ENCODE results near the gene ZNF592.

The ZNF592 gene

GRCh38 chr15:84812842-84813241 is 64.5 kb downstream of the ZNF592 start:
- FAIRE-seq = no peak

GRCh38 chr15:84813435-84813834 is 65.0 kb downstream of the ZNF592 start:
- no peak for FAIRE-seq

GRCh38 chr15:84813931-84814330 is 65.5 kb downstream of the ZNF592 start:
- FAIRE-seq = no peak

GRCh38 chr15:84814916-84815315 is 66.5 kb downstream of the ZNF592 start:
- FAIRE-seq = no peak

- no peak for FAIRE-seq
Measured at GRCh38 chr15:84816694-84817465, 68.5 kb downstream of the ZNF592 start, which contains the start of gene ALPK3. Gene ALPK3 (plus strand): TSS chr15:84817356. CDS start chr15:84817453, 97 bp downstream.

GRCh38 chr15:84817466-84818081 is 69.2 kb downstream of the ZNF592 start:
- FAIRE-seq = no peak

- no peak for FAIRE-seq
Measured at GRCh38 chr15:84818261-84819131, 70.1 kb downstream of the ZNF592 start.

GRCh38 chr15:84819291-84819768 is 70.9 kb downstream of the ZNF592 start:
- no peak for FAIRE-seq

- no peak for FAIRE-seq
Measured at GRCh38 chr15:84819791-84820190, 71.4 kb downstream of the ZNF592 start.

- no peak for FAIRE-seq
Measured at GRCh38 chr15:84821501-84822021, 73.2 kb downstream of the ZNF592 start.

GRCh38 chr15:84822653-84823281 is 74.4 kb downstream of the ZNF592 start:
- FAIRE-seq = no peak

GRCh38 chr15:84823282-84823878 is 75.0 kb downstream of the ZNF592 start:
- FAIRE-seq = no peak

- no peak for FAIRE-seq
Measured at GRCh38 chr15:84824260-84825007, 76.0 kb downstream of the ZNF592 start.

- no peak for FAIRE-seq
Measured at GRCh38 chr15:84826369-84826823, 78.0 kb downstream of the ZNF592 start.

- FAIRE-seq = no peak
Measured at GRCh38 chr15:84827246-84827645, 78.9 kb downstream of the ZNF592 start.

- FAIRE-seq = no peak
Measured at GRCh38 chr15:84828086-84828908, 79.9 kb downstream of the ZNF592 start.

GRCh38 chr15:84829428-84829827 is 81.0 kb downstream of the ZNF592 start:
- no peak for FAIRE-seq

- FAIRE-seq = no peak
Measured at GRCh38 chr15:84830036-84830435, 81.6 kb downstream of the ZNF592 start.

- FAIRE-seq = no peak
Measured at GRCh38 chr15:84831028-84831427, 82.6 kb downstream of the ZNF592 start.

- no peak for FAIRE-seq
Measured at GRCh38 chr15:84831613-84832012, 83.2 kb downstream of the ZNF592 start.
